K562 (cell line): Measurements from ENCODE around the gene LRRC51. TPM values are rescaled to one million over a fixed set of nuclear protein-coding genes. Genes with fewer than 3 reads are reported as not detected.

Experiments used
- ERF ChIP-seq: fragments of 450-650 bp; formaldehyde crosslinking; IDR thresholded peaks from 2 replicates; pipeline ENCODE4 v1.4.0; 2020; ENCODE audit warnings: mild to moderate bottlenecking, mixed read lengths
- ETV1 ChIP-seq: fragments of 450-650 bp; conservative IDR thresholded peaks from 2 replicates; pipeline ENCODE4 v1.6.1; 2016; ENCODE audit warnings: missing genetic modification characterization, control low read depth, low read depth, missing compliant biosample characterization
- FOSL1 ChIP-seq: fragments of 200-800 bp; sonication (Bioruptor generic); conservative IDR thresholded peaks from 2 replicates; pipeline ENCODE4 v1.6.1; 2016; ENCODE audit warnings: missing genetic modification characterization, missing compliant biosample characterization
- FOXK1 ChIP-seq: sonication (generic); formaldehyde crosslinking; IDR thresholded peaks from 2 replicates; pipeline ENCODE4 v1.8.0; 2022; ENCODE audit warnings: missing genetic modification reagents, mild to moderate bottlenecking, borderline replicate concordance
- JUNB ChIP-seq: fragments of 450-650 bp; formaldehyde crosslinking; conservative IDR thresholded peaks from 2 replicates; pipeline ENCODE4 v1.4.0; 2020; ENCODE audit warnings: mild to moderate bottlenecking
- JUND ChIP-seq, 2 experiments: IDR thresholded peaks; 2 replicates in 1 of 2; 3 replicates in 1 of 2; pipeline ENCODE4 v1.6.1; 2011; ENCODE audit warnings: borderline replicate concordance in 2 of 2, low read depth in 2 of 2, low read length in 2 of 2, improper control_type of control experiment in 1 of 2, missing biosample characterization in 1 of 2, missing genetic modification characterization in 1 of 2, missing genetic modification reagents in 1 of 2
- MEIS2 ChIP-seq: fragments of 450-650 bp; IDR thresholded peaks from 2 replicates; pipeline ENCODE4 v1.6.1; 2014; ENCODE audit warnings: mild to moderate bottlenecking; ENCODE audit not compliant: partially characterized antibody
- NFATC3 ChIP-seq: fragments of 450-650 bp; IDR thresholded peaks from 2 replicates; pipeline ENCODE4 v1.6.1; 2017; ENCODE audit warnings: mild to moderate bottlenecking
- NONO ChIP-seq, 2 experiments: fragments of 200-400 bp in 1 of 2; fragments of 450-650 bp in 1 of 2; formaldehyde crosslinking in 1 of 2; IDR thresholded peaks; 2 replicates each; pipeline ENCODE4 v1.6.1; 2017; ENCODE audit warnings: low read depth in 2 of 2, mild to moderate bottlenecking in 2 of 2, moderate library complexity in 2 of 2, low read length in 1 of 2
- NR4A1 ChIP-seq, 2 experiments: fragments of 250-450 bp in 1 of 2; fragments of 450-650 bp in 1 of 2; sonication (Bioruptor Pico) in 1 of 2; IDR thresholded peaks; 2 replicates each; pipeline versions ENCODE4 v1.4.0 to v1.6.1; 2016 to 2020; ENCODE audit warnings: mild to moderate bottlenecking in 2 of 2, missing compliant biosample characterization in 1 of 2, missing genetic modification characterization in 1 of 2, moderate library complexity in 1 of 2
- POLR2G ChIP-seq: fragments of 200-400 bp; formaldehyde crosslinking; IDR thresholded peaks from 2 replicates; pipeline ENCODE4 v1.6.1; 2017; ENCODE audit warnings: low read depth, mild to moderate bottlenecking, antibody characterized with exemption, low read length, moderate library complexity
- RBM17 ChIP-seq: fragments of 200-400 bp; formaldehyde crosslinking; IDR thresholded peaks from 2 replicates; pipeline ENCODE4 v1.6.1; 2017; ENCODE audit warnings: low read depth, mild to moderate bottlenecking, low read length, borderline replicate concordance
- SMARCA5 ChIP-seq: fragments of 450-650 bp; IDR thresholded peaks from 2 replicates; pipeline ENCODE4 v1.6.1; 2016
- SREBF1 ChIP-seq: fragments of 150-350 bp; IDR thresholded peaks from 2 replicates; pipeline ENCODE4 v1.6.1; 2014; ENCODE audit warnings: antibody characterized with exemption, low read depth, low read length, borderline replicate concordance
- SRSF3 ChIP-seq: fragments of 200-400 bp; formaldehyde crosslinking; IDR thresholded peaks from 2 replicates; pipeline ENCODE4 v1.6.1; 2016; ENCODE audit warnings: mild to moderate bottlenecking, low read length, moderate library complexity; ENCODE audit not compliant: insufficient read depth
- ZBTB2 ChIP-seq: fragments of 450-650 bp; IDR thresholded peaks from 2 replicates; pipeline ENCODE4 v1.6.1; 2016; ENCODE audit warnings: antibody characterized with exemption
- ZFPM2 ChIP-seq: fragments of 250-450 bp; sonication (Bioruptor Pico); IDR thresholded peaks from 2 replicates; pipeline ENCODE4 v1.5.1; 2022; ENCODE audit warnings: mild to moderate bottlenecking
- ZNF551 ChIP-seq: fragments of 250-450 bp; sonication (Bioruptor Pico); IDR thresholded peaks from 2 replicates; pipeline ENCODE4 v1.5.0; 2021; ENCODE audit warnings: mild to moderate bottlenecking, moderate library complexity
- ZNF584 ChIP-seq: fragments of 200-800 bp; sonication (Bioruptor generic); IDR thresholded peaks from 2 replicates; pipeline ENCODE4 v1.6.1; 2016; ENCODE audit warnings: low read depth, mild to moderate bottlenecking, missing genetic modification characterization, missing compliant biosample characterization
- ZNF695 ChIP-seq: fragments of 450-650 bp; formaldehyde crosslinking; IDR thresholded peaks from 2 replicates; pipeline ENCODE4 v1.4.0; 2020; ENCODE audit warnings: mild to moderate bottlenecking, moderate library complexity
- ZNF785 ChIP-seq: fragments of 250-450 bp; sonication (Bioruptor Pico); IDR thresholded peaks from 2 replicates; pipeline ENCODE4 v1.4.0; 2020; ENCODE audit warnings: mild to moderate bottlenecking
- polyA plus RNA-seq, 8 experiments: library from polyadenylated mRNA; depleted of rRNA in 4 of 8; stranded (reverse) in 5 of 8; unstranded in 3 of 8; fragments of >200 nt; fragmentation: Nextera tagmentation in 2 of 8; fragmentation: Illumina TruSeq in 1 of 8; extraction: Ambion mirVana in 2 of 8; extraction: Trizol in 1 of 8; gene quantifications; 2 replicates each; pipeline versions ENCODE4 v1.2.1 to v1.2.3, GENCODE V29; 2011 to 2014; ENCODE audit warnings: inconsistent platforms in 1 of 8, missing spikeins in 1 of 8
- total RNA-seq, 7 experiments: library from RNA; depleted of rRNA in 6 of 7; stranded (reverse); fragments of >200 nt in 6 of 7; fragmentation: Illumina TruSeq in 2 of 7; extraction: Trizol in 2 of 7; gene quantifications; 2 replicates each; pipeline versions ENCODE4 v1.2.1 to v1.2.3, GENCODE V29; 2011 to 2021; ENCODE audit warnings: low replicate concordance in 1 of 7
- TF ChIP-seq, protein P1 (sequence below): fragments of 450-650 bp; IDR thresholded peaks from 2 replicates; pipeline ENCODE4 v1.6.1; 2017; ENCODE audit warnings: mild to moderate bottlenecking, moderate library complexity
- TF ChIP-seq, protein P2 (sequence below): fragments of 450-650 bp; formaldehyde crosslinking; IDR thresholded peaks from 2 replicates; pipeline ENCODE4 v1.4.0; 2020; ENCODE audit warnings: mild to moderate bottlenecking, moderate library complexity

LRRC51 gene
- total and polyA plus RNA-seq, 9 of the 15 experiments (the other 6 are each of a cell fraction or from before 2014, with no cell fraction given) = 4.7 to 10.6 (median 5.6) TPM

DNA sequence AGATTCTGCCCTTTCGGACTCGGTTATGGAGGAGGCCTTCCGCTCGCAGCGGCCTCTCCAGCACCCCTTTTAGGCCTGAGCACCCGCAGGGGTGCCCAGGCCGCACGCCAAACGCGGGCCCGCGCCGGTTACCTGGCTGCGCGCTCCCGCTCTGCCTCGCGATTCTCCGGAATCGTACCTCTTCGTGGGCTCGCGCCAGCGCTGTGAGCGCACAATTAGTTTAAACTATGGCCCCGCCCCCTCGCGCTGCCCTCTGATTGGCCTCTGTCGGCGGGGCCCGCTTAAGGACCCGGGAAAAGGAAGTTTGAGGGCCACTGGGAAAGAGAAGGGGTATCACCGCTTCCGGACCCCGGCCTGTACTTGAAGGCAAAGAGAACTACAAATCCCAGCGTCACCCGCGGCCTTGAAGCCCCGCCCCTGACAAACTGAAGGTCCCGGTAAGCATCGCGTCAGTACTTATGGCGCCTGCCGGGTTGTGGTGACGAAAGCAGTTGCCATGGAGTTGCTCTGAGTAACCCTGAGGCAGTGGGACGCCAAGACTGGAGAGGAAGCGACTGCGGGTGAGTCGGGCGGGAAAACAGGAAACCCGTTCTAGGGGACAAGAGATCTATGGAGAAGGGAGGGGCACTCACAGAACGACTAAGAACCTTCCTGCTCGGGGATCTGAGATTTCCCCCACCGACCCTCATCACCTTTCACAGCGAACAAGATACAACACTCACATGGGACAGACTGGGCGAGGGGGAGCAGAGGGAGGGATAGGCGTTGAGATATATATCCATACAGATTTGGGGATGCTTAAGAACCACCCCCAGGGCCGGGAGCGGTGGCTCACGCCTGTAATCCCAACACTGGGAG, at the start of gene LRRC51, which contains the start of gene NUMA1 (continued):
- TF ChIP-seq, protein P1, sequence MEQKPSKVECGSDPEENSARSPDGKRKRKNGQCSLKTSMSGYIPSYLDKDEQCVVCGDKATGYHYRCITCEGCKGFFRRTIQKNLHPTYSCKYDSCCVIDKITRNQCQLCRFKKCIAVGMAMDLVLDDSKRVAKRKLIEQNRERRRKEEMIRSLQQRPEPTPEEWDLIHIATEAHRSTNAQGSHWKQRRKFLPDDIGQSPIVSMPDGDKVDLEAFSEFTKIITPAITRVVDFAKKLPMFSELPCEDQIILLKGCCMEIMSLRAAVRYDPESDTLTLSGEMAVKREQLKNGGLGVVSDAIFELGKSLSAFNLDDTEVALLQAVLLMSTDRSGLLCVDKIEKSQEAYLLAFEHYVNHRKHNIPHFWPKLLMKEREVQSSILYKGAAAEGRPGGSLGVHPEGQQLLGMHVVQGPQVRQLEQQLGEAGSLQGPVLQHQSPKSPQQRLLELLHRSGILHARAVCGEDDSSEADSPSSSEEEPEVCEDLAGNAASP = no peak
- no peak for TF ChIP-seq NR4A1 (CRISPR knock-in tag; IDR thresholded peaks at IDR 0.05)
- no peak for TF ChIP-seq NR4A1 (tag; IDR thresholded peaks at IDR 0.05)
- TF ChIP-seq NONO (IDR thresholded peaks at IDR 0.05; ENCODE audit: low read depth in 2 of 2, low read length in 1 of 2) = peak in 1 of 2 experiments; percentile 88; a peak in 2 of 4 replicates
- TF ChIP-seq ZNF785 (CRISPR knock-in tag) = no peak
- peak; percentile 98 for TF ChIP-seq POLR2G
- no peak for TF ChIP-seq RBM17
- TF ChIP-seq FOXK1 (CRISPR knock-in tag) = no peak
- TF ChIP-seq SRSF3 = no peak
- TF ChIP-seq SMARCA5 = no peak
- TF ChIP-seq, protein P2, sequence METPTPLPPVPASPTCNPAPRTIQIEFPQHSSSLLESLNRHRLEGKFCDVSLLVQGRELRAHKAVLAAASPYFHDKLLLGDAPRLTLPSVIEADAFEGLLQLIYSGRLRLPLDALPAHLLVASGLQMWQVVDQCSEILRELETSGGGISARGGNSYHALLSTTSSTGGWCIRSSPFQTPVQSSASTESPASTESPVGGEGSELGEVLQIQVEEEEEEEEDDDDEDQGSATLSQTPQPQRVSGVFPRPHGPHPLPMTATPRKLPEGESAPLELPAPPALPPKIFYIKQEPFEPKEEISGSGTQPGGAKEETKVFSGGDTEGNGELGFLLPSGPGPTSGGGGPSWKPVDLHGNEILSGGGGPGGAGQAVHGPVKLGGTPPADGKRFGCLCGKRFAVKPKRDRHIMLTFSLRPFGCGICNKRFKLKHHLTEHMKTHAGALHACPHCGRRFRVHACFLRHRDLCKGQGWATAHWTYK (CRISPR knock-in tag) = no peak
- TF ChIP-seq ZNF695 (CRISPR knock-in tag) = no peak
- TF ChIP-seq MEIS2 = peak; percentile 58
- peak; percentile 62 for TF ChIP-seq FOSL1 (tag)
- no peak for TF ChIP-seq NFATC3
- peak; percentile 79 for TF ChIP-seq ETV1 (tag)
- no peak for TF ChIP-seq SREBF1
- TF ChIP-seq ZFPM2 (CRISPR knock-in tag) = no peak
- TF ChIP-seq JUNB (CRISPR knock-in tag) = no peak
- no peak for TF ChIP-seq ZNF584 (CRISPR knock-in tag)
- peak; percentile 77 for TF ChIP-seq JUND (IDR thresholded peaks at IDR 0.05; ENCODE audit: borderline replicate concordance, low read depth, low read length)
- TF ChIP-seq JUND (tag; IDR thresholded peaks at IDR 0.05; ENCODE audit: borderline replicate concordance, low read depth, low read length) = peak; percentile 25; the same call in 1 of the 3 replicates
- no peak for TF ChIP-seq ZBTB2
- no peak for TF ChIP-seq ERF (CRISPR knock-in tag)
- TF ChIP-seq ZNF551 = no peak
